HL-60/S4 treated with phorbol 12-myristate 13-acetate at 8.2 ng/mL for 4 days and 3 days (cell line): ENCODE measurements around the gene AHNAK.

Experiments
- in situ Hi-C: fragments of 300-500 bp; cut with MboI; formaldehyde crosslinking; loops from 2 replicates; pipeline ENCODE4 v1.15.0; 2022; ENCODE audit warnings: low sequenced_read_pairs

The AHNAK gene

GRCh38 chr11:62410972-62411371, 135.6 kb downstream of the AHNAK start:
- in situ Hi-C loops: no loop called here

- in situ Hi-C loops: no loop called here
These were observed 136.8 kb downstream of the AHNAK start for GRCh38 chr11:62409831-62410230.

GRCh38 chr11:62406034-62406433, 140.6 kb downstream of the AHNAK start:
- in situ Hi-C loops: no loop called here

GRCh38 chr11:62404901-62405300, 141.7 kb downstream of the AHNAK start:
- in situ Hi-C loops: no loop called here

GRCh38 chr11:62404435-62404834, 142.2 kb downstream of the AHNAK start:
- in situ Hi-C loops: no loop called here

- in situ Hi-C loops: no loop called here
These were observed 143.5 kb downstream of the AHNAK start for GRCh38 chr11:62402960-62403730.

GRCh38 chr11:62402226-62402959, 144.2 kb downstream of the AHNAK start:
- in situ Hi-C loops: no loop called here

GRCh38 chr11:62401811-62402210, 144.8 kb downstream of the AHNAK start:
- in situ Hi-C loops: no loop called here

- in situ Hi-C loops: no loop called here
These were observed 145.2 kb downstream of the AHNAK start for GRCh38 chr11:62401356-62401755.

- in situ Hi-C loops: no loop called here
These were observed 145.8 kb downstream of the AHNAK start for GRCh38 chr11:62400760-62401159.

GRCh38 chr11:62400281-62400680, 146.3 kb downstream of the AHNAK start:
- in situ Hi-C loops: no loop called here

GRCh38 chr11:62399878-62400266, 146.7 kb downstream of the AHNAK start:
- in situ Hi-C loops: loop anchor here (10.0 to 25.0 kb wide), 2 partner anchors 165 to 462 kb away; no protein-coding TSS in a partner anchor

GRCh38 chr11:62399172-62399877, 147.3 kb downstream of the AHNAK start:
- in situ Hi-C loops: loop anchor here (10.0 to 25.0 kb wide), 2 partner anchors 165 to 463 kb away; no protein-coding TSS in a partner anchor

- in situ Hi-C loops: loop anchor here (10.0 to 25.0 kb wide), 2 partner anchors 166 to 464 kb away; no protein-coding TSS in a partner anchor
These were observed 148.3 kb downstream of the AHNAK start for GRCh38 chr11:62398011-62398994.

- in situ Hi-C loops: loop anchor here (10.0 to 25.0 kb wide), 2 partner anchors 169 to 466 kb away; no protein-coding TSS in a partner anchor
These were observed 150.6 kb downstream of the AHNAK start for GRCh38 chr11:62395885-62396551.

GRCh38 chr11:62394825-62395538, 151.6 kb downstream of the AHNAK start:
- in situ Hi-C loops: loop anchor here (10.0 to 25.0 kb wide), 2 partner anchors 170 to 467 kb away; no protein-coding TSS in a partner anchor

GRCh38 chr11:62393735-62394134, 152.9 kb downstream of the AHNAK start:
- in situ Hi-C loops: loop anchor here (10.0 to 25.0 kb wide), 2 partner anchors 171 to 469 kb away; no protein-coding TSS in a partner anchor

- in situ Hi-C loops: loop anchor here (10.0 to 25.0 kb wide), 2 partner anchors 172 to 469 kb away; no protein-coding TSS in a partner anchor
These were observed 153.5 kb downstream of the AHNAK start for GRCh38 chr11:62393061-62393611.
